Neural crest cell (in vitro differentiated cells): ENCODE data around the gene FARP1. TPM values are rescaled to one million over a fixed set of nuclear protein-coding genes. Genes with fewer than 3 reads are reported as not detected.

Experiments used
- DNase-seq: peaks from one replicate; pipeline ENCODE4 v3.0.0; 2021; ENCODE audit warnings: low read depth, mixed read lengths, low spot score
- H3K27ac Mint-ChIP-seq: one replicate; pipeline ENCODE4 v1.8.0; 2021; ENCODE audit warnings: mild to moderate bottlenecking, mixed read lengths; ENCODE audit not compliant: unreplicated experiment
- H3K27me3 Mint-ChIP-seq: 2 replicates; pipeline ENCODE4 v1.8.0; 2021; ENCODE audit warnings: low read depth, mild to moderate bottlenecking, mixed read lengths
- H3K36me3 Mint-ChIP-seq: 2 replicates; pipeline ENCODE4 v1.8.0; 2021; ENCODE audit warnings: low read depth, mild to moderate bottlenecking, mixed read lengths
- H3K4me1 Mint-ChIP-seq: 2 replicates; pipeline ENCODE4 v1.8.0; 2021; ENCODE audit warnings: mixed read lengths
- H3K4me3 Mint-ChIP-seq: one replicate; pipeline ENCODE4 v1.8.0; 2021; ENCODE audit warnings: mild to moderate bottlenecking, mixed read lengths
- H3K9me3 Mint-ChIP-seq: 2 replicates; pipeline ENCODE4 v1.8.0; 2021; ENCODE audit warnings: mixed read lengths
- total RNA-seq: library from RNA; stranded (reverse); gene quantifications from 2 replicates; pipeline ENCODE4 v1.2.1, GENCODE V29; 2021
- TF ChIP-seq, protein P1 (sequence below): fragments of 200-600 bp; sonication (generic); conservative IDR thresholded peaks from 2 replicates; pipeline ENCODE4 v1.5.0; 2021; ENCODE audit warnings: antibody characterized with exemption, mild to moderate bottlenecking

FARP1 gene
- total RNA-seq, 1 donor from 2014 or later, result 138 TPM

DNA sequence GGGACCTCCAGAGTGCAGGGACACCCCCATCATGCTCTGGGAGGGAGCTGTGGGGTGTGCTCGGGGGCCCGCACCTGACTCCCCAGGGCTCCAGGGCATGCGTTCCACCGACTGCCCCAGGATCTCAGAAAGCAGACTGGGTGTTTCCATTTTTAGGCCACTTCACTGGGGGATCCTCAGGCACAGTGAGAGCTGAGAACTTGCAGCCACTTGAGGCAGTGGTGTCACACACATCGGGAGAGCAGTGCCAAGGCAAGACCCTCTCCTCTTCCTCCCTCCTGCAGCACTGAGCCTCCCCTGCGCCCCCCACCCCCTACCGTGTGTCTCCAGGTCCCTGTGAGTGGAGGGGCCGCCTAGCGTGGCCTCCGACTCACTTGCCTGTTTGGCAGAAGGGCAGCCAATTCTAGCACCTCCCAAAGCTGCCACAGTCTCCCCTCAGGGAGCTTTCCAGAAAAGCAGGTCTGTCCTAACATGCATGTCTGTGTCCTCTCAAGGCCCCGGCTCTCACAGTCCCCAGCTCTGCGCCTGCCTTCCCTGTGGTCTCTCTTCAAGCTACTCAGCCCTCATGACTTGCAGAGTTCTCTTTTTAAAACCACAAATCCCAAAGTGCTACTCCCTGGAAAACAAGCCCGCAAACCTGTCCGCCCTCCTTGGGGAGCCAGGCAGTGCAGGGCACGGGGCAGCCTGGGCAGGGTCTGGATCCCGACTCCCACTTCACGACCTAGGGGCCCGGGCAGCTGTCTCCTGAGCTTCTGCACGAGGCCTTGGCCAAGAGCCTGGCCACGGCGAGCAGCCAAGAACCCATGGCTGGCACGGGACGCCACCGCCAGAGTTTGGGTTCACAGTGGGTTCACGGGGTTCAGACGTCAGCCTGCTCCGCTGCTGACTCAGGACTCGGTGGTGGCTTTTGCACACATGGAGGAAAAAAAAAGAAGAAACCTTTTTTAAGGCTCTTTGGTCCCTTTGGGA, 339.9 kb downstream of the FARP1 start:
- TF ChIP-seq, protein P1, sequence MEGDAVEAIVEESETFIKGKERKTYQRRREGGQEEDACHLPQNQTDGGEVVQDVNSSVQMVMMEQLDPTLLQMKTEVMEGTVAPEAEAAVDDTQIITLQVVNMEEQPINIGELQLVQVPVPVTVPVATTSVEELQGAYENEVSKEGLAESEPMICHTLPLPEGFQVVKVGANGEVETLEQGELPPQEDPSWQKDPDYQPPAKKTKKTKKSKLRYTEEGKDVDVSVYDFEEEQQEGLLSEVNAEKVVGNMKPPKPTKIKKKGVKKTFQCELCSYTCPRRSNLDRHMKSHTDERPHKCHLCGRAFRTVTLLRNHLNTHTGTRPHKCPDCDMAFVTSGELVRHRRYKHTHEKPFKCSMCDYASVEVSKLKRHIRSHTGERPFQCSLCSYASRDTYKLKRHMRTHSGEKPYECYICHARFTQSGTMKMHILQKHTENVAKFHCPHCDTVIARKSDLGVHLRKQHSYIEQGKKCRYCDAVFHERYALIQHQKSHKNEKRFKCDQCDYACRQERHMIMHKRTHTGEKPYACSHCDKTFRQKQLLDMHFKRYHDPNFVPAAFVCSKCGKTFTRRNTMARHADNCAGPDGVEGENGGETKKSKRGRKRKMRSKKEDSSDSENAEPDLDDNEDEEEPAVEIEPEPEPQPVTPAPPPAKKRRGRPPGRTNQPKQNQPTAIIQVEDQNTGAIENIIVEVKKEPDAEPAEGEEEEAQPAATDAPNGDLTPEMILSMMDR, result peak; percentile 28
- no peak for DNase-seq
- Mint-ChIP-seq H3K4me1 (peaks cover 66% of the 10 kb centered on the region), H3K36me3 (peaks cover 2% of the 10 kb centered on the region), H3K9me3 (no peaks in the 10 kb centered on the region), H3K4me3 (no peak overlapping the region), H3K27me3 (no peaks in the 10 kb centered on the region), H3K27ac (no peak overlapping the region)

DNA sequence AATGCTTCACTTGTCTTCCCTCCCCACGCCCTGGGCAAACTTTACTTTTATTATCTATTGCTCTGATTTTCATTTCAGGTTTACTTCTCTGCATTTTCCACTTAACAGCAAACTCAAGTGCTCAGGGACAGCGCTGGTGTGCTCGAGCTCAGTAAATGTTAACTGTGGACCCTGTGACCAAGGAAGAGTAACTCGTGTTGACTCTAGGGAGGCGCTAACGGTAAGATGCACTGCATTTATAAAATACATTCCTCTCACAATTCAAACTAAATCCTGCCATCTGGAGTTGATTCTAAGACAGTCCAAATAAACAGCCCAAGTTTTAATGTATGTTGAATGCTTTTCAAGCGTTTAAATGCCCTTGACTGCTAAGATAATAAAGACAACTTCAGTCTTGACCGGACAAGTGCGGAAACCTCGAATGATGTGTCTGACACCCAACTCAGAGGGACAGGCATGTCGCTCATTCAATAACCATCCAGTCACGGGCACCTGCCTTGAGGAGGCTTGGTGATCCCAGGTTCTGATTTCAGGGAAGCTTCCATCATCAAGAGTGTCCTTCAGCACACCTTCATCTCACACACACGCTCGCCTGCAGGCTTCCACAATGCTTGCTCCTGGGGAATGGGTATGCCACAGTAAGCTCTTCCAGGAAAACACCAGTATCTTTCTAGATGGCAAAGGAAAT, 340.9 kb downstream of the FARP1 start:
- TF ChIP-seq, protein P1, result no peak
- peaks cover 65% of the 10 kb centered on the region for H3K4me1 Mint-ChIP-seq
- H3K9me3 Mint-ChIP-seq, result no peaks in the 10 kb centered on the region
- H3K27ac Mint-ChIP-seq, result no peak overlapping the region
- no peak for DNase-seq
- no peaks in the 10 kb centered on the region for H3K27me3 Mint-ChIP-seq
- no peak overlapping the region for H3K4me3 Mint-ChIP-seq
- H3K36me3 Mint-ChIP-seq, result peaks cover 1% of the 10 kb centered on the region

DNA sequence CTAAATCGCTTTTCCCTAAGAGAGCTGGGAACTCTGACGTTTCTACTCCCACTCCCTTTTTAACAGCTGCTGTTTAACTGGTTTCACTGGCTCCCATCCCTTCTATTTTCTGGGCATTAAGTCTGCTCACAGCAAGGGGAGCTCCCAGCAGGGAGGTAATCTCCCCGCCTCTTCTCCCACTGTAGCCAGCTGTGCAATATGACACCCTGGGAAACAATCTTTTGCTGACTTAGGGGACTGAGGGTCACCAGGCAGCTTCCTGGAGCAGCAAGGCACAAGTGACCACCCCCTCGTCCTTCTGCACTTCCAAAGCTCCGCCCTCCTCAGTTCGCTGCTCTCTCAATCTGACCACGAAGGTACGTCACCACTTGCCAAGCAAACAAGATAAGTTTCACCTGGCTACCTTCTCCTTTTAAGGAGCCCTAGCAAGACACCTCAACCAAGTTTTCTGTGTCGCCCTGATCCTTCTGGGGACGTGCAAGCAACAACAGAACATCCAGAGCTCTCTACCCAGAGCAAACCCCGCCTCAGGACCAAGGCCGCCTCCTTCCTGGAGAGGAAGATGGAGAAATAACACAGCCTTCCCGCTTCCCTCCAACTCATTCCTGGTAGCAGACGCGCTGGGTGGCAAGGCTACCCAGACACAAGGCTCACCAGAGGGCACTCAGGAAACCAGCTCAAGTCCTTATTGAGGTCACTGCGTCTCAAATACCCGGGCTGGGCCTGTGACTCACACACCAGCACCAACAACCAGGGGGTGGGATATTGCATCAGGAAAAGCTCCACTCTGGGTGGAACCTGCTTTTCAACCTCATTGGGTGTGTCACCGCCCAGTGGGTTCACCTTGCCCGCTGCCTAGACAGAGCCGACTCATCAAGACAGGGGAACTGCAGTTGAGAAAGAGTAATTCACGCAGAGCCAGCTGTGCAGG, 341.7 kb downstream of the FARP1 start:
- no peaks in the 10 kb centered on the region for H3K27me3 Mint-ChIP-seq
- TF ChIP-seq, protein P1, result no peak
- peak; percentile 26 for DNase-seq
- H3K4me1 Mint-ChIP-seq, result peaks cover 63% of the 10 kb centered on the region
- H3K9me3 Mint-ChIP-seq, result no peaks in the 10 kb centered on the region
- no peaks in the 10 kb centered on the region for H3K36me3 Mint-ChIP-seq
- peak overlapping the region; percentile 36 for H3K4me3 Mint-ChIP-seq
- peak overlapping the region; percentile 83 for H3K27ac Mint-ChIP-seq

DNA sequence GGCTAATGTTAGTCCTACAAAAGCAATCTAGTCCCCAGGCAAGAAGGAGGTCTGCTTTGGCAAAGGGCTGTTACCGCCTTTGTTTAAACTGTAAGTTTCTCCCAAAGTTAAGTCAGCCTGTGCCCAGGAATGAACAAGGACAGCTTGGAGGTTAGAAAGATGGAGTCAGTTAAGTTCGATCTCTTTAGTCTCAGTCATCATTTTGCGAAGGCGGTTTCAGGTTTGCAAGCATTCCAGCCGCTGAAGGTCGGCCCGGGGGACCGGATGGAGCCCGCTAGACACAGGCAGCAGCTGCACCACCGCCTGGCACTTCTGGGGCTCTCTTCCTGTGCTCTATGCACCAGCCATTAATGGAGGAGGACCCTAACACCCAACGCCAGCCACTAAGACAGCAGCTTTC, 342.7 kb downstream of the FARP1 start:
- no peaks in the 10 kb centered on the region for H3K9me3 Mint-ChIP-seq
- H3K36me3 Mint-ChIP-seq, result no peaks in the 10 kb centered on the region
- H3K27ac Mint-ChIP-seq, result no peak overlapping the region
- H3K27me3 Mint-ChIP-seq, result no peaks in the 10 kb centered on the region
- peaks cover 68% of the 10 kb centered on the region for H3K4me1 Mint-ChIP-seq
- no peak for DNase-seq
- peak overlapping the region; percentile 25 for H3K4me3 Mint-ChIP-seq
- TF ChIP-seq, protein P1, result no peak

DNA sequence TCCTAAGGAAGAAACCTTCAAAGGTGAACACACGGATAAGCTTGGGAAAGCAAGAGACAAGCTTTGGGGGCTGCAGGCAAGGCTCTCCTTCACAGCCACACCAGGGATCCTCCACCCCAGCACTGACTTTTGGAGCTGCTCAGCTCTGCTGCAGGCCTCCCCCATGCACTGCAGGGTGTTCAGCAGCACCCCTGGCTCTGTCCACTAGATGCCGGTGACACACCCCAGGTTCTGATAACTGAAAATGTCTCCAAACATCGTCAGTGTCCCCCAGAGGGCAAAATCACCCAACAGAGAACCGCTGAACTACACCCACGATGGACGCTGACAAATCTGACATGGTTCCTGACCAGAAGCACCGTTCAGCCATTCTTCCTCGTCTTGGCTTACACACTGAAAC, 343.5 kb downstream of the FARP1 start:
- no peak for DNase-seq
- no peaks in the 10 kb centered on the region for H3K36me3 Mint-ChIP-seq
- TF ChIP-seq, protein P1, result no peak

More for the DNA sequence above, 343.5 kb downstream of the FARP1 start:
- no peaks in the 10 kb centered on the region for H3K9me3 Mint-ChIP-seq
- H3K27ac Mint-ChIP-seq, result no peak overlapping the region
- no peak overlapping the region for H3K4me3 Mint-ChIP-seq
- H3K27me3 Mint-ChIP-seq, result no peaks in the 10 kb centered on the region
- H3K4me1 Mint-ChIP-seq, result peaks cover 69% of the 10 kb centered on the region
